Caki2 (cell line): ENCODE results near the gene AATK. TPM values are rescaled to one million over a fixed set of nuclear protein-coding genes. Genes with fewer than 3 reads are reported as not detected.
A peak's percentile ranks its signal among the peaks of the same experiment; 100 is the strongest.

Experiments
- DNase-seq: peaks from one replicate; pipeline ENCODE4 v3.0.0-alpha.2; 2015; ENCODE audit warnings: low read depth
- in situ Hi-C: cut with HindIII; loops from 2 replicates; pipeline ENCODE4 v1.10.0; 2016; ENCODE audit warnings: low sequenced_read_pairs, low pct_unique_long_range_greater_than_20kb, mixed read lengths
- total RNA-seq: library from RNA; depleted of rRNA; stranded (reverse); fragments of >200 nt; shearing (Covaris generic); gene quantifications from 2 replicates; pipeline ENCODE4 v1.2.3, GENCODE V29; 2014; ENCODE audit warnings: low replicate concordance; rRNA removed

AATK gene, protein sequence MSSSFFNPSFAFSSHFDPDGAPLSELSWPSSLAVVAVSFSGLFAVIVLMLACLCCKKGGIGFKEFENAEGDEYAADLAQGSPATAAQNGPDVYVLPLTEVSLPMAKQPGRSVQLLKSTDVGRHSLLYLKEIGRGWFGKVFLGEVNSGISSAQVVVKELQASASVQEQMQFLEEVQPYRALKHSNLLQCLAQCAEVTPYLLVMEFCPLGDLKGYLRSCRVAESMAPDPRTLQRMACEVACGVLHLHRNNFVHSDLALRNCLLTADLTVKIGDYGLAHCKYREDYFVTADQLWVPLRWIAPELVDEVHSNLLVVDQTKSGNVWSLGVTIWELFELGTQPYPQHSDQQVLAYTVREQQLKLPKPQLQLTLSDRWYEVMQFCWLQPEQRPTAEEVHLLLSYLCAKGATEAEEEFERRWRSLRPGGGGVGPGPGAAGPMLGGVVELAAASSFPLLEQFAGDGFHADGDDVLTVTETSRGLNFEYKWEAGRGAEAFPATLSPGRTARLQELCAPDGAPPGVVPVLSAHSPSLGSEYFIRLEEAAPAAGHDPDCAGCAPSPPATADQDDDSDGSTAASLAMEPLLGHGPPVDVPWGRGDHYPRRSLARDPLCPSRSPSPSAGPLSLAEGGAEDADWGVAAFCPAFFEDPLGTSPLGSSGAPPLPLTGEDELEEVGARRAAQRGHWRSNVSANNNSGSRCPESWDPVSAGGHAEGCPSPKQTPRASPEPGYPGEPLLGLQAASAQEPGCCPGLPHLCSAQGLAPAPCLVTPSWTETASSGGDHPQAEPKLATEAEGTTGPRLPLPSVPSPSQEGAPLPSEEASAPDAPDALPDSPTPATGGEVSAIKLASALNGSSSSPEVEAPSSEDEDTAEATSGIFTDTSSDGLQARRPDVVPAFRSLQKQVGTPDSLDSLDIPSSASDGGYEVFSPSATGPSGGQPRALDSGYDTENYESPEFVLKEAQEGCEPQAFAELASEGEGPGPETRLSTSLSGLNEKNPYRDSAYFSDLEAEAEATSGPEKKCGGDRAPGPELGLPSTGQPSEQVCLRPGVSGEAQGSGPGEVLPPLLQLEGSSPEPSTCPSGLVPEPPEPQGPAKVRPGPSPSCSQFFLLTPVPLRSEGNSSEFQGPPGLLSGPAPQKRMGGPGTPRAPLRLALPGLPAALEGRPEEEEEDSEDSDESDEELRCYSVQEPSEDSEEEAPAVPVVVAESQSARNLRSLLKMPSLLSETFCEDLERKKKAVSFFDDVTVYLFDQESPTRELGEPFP (N-terminal part only)
- 0.09 and 2.1 TPM in 2 replicates for total RNA-seq

DNA sequence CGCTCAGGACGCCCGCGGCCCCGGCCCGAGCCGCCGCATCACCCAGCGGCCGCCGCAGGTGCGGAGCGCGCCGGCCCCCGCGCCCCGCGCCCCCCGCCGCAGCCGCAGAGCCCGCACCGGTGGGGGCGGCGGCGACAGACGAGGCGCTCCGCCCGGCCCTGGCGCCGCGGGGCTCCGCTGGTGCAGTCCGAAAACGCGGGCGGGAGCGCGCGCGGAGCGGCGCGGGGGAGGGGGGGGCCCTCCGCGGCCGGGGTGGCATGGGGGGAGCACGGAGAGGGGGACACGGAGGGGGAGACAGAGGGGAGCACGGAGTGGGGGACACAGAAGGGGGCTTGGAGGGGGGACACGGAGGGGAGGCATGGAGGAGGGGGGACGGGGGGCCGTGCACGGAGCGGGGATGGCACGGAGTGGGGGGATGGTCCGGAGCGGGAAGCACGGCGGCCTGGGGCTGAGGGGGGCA, at the start of gene AATK:
TSS of gene AATK (minus strand) at position 189 of the 460 bp plus-strand sequence. CDS start 229 bp downstream, outside the sequence.
- DNase-seq = no peak

DNA sequence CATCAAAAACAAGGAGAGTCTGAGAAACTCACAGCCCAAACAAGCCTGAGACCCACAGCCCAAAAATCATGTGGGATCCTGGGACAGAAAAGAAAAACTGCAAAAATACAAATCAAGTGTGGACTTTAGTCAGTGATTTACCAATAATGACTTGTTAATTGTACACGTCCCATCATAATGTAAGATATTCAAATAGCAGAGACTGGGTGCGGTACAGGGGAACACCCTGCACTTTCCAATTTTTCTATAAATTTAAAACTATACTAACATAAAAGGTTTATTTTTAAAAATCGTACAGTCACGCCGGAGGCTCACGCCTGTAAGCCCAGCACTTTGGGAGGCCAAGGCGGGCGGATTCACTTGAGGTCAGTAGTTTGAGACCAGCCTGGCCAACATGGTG, 48.0 kb upstream of the AATK start:
- in situ Hi-C loops = no loop called here

More for the DNA sequence above, at the start of gene AATK:
- in situ Hi-C loops = no loop called here

DNA sequence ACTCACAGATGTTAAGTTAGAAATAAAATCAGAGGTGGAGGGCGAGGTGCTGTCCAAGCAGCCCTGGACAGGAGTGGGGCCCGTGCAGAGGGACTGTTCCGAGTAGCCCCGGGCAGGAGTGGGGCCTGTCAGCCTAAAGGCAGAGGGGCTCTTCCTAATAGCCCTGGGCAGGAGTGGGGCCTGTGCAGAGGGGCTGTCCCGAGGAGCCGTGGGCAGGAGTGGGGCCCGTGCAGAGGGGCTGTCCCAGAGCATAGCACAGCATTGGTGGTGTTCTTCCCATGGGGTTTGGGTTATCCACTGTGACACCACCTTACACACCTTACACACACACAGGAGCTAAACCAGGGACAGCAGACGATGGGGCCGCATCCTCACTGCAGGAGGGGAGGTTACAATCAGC, 46.3 kb upstream of the AATK start:
- DNase-seq = no peak
- in situ Hi-C loops = no loop called here

More for the DNA sequence above, 48.0 kb upstream of the AATK start:
- no peak for DNase-seq

DNA sequence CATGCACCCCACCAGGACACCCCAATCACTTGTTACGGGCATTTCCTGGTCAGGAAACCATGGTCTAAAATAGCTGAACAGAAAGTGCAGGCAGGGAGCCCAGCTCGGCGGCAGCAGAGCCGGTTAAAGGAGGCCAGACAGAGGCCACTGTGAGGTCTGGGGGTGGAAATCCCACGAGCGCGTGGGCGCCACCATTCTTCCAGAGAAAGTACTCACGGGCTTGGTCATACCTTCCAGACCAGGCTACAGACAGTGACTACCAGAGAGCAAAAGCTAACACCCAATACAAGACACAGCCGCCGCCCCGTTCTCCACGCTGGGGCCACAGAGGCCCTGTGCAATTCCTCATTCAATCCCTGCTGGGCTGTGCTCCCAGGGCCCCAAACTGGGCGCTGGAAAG, 44.8 kb upstream of the AATK start:
- in situ Hi-C loops = no loop called here
- no peak for DNase-seq

DNA sequence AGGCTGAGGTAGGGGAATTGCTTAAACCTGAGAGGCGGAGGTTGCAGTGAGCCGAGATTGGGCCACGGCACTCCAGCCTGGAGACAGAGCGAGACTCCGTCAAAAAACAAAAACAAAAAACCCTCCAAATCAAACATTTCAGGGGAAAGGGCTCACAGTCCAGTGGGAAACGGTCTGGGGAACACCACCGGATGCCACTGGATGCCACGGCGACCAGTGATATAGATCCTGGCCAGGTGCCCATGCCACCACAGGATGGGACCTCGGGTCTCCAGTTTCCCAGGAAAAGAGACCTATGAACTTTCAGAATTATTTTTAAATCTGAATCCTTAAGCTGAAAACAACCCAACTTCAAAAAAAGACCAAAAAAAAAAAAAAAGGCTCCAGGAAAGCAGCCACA, 44.4 kb upstream of the AATK start:
- in situ Hi-C loops = no loop called here
- no peak for DNase-seq

DNA sequence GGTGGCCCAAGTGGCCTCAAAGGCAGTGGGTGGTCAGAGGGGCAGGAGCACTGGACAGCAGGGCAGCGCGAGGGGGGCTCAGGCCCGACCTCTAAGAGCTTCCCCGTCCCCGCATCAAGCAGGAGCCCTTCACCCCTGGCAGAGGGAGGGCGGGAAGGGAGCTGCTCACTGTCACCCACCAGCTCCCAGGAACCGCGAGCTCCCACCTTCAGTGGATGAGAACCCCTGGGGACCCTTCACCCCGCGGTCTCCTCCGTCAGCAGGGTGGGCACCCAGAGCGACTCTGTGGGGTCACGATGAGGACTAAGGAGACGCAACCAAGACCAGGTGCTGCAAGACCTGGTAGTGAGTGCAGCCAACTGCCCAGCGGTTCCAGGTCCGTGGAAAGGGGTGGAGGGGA, 43.1 kb upstream of the AATK start:
- in situ Hi-C loops = no loop called here
- no peak for DNase-seq

DNA sequence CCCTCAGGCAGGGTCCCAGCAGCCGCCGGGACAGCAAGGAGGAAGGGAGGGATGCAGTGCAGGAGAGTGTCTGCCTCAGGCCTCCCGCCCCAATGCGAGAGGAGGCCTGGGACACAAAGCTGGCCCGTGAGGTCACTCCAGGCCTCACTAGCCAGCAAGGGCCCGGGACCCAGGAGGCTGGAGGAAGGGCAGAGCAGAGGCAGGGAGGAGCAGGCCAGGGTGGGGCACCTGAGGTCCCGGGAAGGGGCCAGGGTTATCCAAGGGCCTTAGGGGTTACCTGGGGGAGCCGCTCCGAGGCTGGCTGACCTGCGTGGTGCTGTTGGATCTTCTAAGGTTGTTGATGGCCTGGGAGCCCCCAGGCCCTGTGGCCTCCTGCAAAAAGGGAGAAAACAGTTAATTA, 42.6 kb upstream of the AATK start:
- no peak for DNase-seq
- in situ Hi-C loops = no loop called here

DNA sequence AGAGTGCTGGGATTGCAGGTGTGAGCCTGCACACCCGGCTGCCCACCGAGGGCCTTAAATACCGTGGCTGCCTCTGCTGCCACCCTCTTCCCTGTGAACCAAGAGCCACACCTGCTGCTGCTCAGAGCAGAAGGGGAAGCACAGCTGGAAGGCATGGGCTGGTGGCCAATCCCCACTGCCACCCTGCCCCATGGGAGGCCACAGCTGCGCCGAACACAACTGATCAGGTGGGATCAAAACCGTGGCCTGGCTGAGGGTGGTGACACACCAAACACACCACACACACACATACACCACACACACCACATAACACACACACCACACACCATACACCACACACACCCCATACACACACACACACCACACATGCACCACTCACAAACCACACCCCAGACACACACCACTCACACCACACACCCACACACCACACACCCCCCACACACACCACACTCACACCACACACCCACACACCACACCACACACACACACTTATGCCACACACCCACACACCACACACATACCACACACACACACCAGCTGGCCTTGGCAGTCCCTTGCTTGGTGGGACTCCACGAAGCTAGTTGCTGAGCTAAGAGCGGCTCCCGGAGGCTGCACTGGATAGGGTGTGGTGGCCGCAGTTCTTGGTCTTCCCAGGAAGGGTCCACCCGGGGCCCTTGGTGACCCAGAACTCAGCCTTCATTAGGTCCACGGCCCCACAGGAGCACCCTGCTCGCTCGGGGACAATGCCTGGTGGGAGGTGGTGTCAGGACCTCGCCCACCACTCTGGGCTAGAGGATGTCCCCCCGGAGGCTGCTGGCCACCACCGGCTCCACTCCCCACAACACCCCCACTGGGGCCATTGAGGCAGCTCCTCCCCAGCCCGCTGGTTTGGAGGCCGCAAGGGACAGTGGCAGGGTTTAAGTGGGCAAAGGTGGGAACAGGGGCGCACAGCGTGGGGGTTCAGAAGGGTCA, 41.9 kb upstream of the AATK start:
- in situ Hi-C loops = no loop called here
- no peak for DNase-seq

DNA sequence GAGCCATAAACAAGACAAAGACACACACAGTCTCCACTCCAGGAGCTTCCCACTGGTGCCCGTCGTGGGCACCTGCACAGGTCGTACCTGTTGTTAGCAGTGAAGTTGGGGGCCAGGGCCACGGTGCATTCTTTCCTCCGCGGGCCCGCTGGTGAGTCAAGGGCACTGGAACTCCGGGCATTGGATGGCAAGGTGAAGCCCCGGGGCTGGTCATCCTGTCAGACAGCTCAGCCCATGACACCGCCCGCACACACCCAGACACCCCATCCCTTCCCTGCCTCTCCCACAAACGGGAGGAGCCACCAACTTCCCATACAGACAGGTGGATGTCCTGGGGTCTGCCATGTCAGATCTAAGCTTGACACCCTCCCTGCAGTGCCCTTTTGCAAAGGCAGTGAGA, 40.6 kb upstream of the AATK start:
- no peak for DNase-seq
- in situ Hi-C loops = no loop called here

DNA sequence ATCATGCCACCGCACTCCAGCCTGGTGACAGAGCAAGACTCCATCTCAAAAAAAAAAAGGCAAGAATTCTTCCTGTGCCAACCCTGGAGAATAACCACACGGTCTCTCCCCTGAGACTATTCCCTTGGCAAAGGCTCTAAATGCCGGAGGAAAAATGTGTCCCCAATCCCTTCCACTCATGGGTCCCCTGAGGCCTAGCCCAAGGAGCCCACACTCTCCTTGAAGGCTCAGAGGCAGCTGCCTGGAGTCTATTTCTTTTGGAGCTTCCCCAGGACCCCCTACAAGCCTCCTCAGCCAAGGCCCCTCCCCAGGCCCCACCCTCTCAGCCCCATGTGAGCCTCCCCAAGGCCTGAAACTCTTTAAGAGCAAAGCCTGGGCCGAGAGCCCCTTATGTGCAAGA, 40.1 kb upstream of the AATK start:
- in situ Hi-C loops = no loop called here
- no peak for DNase-seq

DNA sequence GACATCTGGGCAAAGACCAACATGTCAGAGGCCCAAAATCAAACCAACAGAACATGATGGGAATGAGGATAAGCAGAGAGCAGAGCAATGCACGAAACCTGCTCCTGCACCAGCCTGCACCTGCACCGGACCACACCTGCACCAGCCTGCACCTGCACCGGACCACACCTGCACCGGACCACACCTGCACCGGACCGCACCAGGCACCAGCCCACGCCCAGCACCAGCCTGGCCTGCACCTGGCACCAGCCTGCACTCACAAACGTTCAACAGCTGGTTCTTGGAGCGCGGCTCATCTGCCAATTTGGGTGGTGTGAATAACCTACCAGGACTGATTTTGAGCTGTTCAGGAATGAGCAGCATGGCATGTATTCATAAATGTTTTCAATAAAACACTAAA, 38.6 kb upstream of the AATK start:
- no peak for DNase-seq
- in situ Hi-C loops = no loop called here

DNA sequence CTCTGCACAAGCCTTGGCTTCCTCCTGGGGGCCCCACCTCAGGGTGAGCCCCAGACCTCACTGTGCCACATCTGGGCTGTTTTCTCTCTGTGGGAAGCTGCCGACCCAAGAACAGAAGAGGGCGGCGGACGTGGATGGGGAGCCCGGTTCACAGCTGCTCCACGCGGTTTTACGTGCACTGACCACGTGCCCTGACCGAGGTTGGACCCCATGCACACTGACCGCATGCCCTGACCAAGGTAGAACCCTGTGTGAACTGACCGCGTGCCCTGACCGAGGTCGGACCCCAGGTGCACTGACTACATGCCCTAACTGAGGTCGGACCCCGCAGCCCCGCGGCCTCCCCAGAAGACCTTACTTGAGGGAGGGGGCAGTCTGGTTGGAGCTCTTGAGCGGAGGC, 37.1 kb upstream of the AATK start:
- DNase-seq = no peak
- in situ Hi-C loops = no loop called here

DNA sequence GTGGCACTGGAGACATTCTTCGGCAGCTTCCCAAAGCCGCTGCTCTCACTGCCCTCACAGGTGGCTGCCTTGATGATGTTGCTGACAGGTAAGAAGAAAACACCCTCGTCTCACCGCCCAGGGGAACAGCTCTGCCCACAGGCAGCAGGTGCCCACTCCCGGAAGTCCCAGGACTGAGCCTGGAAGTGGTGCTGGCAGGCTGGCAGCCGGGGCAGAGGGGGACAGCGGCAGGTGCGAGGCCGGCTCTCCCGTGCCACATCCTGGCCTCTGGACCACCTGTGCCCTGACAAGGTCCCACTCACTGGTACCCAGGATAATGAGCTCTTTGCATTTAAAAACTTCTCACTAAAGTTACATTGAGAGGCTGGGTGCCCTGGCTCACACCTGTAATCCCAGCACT, 36.3 kb upstream of the AATK start:
- DNase-seq = no peak
- in situ Hi-C loops = no loop called here

DNA sequence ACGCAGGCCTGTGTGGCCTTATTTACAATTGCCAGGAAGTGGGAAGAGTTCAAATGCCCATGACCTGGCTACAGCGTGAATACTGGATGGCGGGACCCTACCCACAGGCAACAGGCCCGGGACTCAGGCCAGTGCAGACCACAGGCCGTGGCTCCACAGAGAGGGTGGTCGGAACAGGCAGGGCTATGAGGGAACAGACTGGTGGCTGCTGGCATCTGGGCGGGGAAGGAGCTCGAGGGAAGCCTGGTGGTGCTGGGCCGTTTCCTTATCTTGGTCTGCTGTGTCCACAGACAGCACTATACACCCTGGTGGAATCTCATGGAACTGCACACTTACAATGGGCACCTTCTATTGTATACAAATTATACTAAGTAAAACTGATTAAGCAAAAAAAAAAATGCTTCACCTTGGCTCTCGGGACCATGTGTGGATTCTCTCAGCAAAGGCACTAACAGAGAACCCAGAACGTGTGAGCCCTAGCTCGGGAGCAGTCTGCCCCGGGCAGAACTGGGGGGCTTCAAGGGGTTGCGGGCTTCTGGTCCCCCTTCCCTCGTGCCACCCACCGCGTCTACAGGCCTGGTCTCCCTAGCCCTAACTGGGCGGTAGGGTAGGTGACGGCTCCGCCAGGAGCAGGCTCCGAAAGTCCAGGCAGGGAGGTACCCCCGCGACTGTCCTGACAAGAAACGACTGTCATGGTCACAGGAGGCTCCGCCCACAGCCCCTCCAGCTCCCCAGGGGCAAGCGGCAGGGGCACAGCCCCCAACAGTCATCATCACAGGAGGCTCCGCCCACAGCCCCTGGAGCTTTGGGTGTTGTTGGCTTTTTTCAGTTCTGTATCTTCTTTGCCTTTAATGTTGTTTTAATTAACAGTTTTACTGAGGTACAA, 34.9 kb upstream of the AATK start:
- in situ Hi-C loops = no loop called here
- peak; percentile 41 for DNase-seq

DNA sequence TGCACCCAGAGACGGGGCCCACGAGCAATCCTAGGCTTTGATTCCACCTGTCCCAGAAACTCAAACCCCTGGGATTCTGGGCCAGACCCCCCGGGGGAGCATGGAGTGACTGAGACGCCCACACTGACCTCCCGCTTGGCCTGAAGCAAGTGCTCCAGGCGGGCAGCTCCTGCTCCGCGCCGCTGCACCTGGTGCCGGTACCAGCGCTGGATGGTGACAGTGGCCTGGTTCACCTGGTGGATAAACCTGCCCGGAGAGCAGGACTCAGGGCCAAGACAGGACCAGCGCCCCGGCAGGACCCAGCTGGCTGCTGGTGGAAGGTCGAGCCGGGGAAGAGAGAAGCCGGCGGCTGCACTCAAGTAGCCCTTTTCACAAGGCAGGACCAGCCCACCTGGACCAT, 34.2 kb upstream of the AATK start:
- in situ Hi-C loops = no loop called here
- no peak for DNase-seq

DNA sequence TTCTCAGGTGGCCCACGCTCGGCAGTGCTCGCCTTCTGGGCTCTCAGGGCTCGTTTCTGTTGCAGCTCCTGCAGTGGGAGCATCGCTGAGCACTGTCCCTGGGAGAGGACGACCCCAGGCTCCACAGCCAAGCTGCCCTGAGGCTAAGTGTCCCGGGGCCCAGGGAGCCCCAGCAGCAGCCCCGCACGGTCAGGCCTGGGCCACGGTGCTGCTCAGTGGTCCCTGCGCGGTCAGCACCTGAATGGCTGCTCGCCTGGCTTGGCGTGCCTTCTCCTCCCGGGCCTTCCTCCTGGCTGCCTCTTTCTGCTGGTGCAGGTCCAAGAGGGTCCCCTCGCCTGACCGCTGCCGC, 33.4 kb upstream of the AATK start:
- in situ Hi-C loops = no loop called here
- DNase-seq = no peak
